MCF 10A (cell line): ENCODE measurements around the gene IL2RA. TPM values are rescaled to one million over a fixed set of nuclear protein-coding genes. Genes with fewer than 3 reads are reported as not detected.

Source experiments
- BruUV-seq: library from RNA; stranded (reverse); fragments of 400-500 nt; replicated peaks from 2 replicates; lab custom pipeline; 2021; lab: Mats Ljungman, UMichigan
- CTCF ChIA-PET: fragments of 300-600 bp; sonication (Branson Sonifier 250); formaldehyde crosslinking; extraction: SDS; loops from one replicate; lab custom pipeline; 2021; ENCODE audit warnings: antibody characterized with exemption, inconsistent platforms; lab: Yijun Ruan, JAX
- POLR2A ChIA-PET: fragments of 300-600, 350-650 bp; sonication (Branson Sonifier 250); formaldehyde crosslinking; extraction: SDS; loops from one replicate; lab custom pipeline; 2020; ENCODE audit warnings: antibody characterized with exemption, inconsistent platforms; lab: Yijun Ruan, JAX
- DNase-seq: peaks from one replicate; pipeline ENCODE4 v3.0.0-alpha.2; 2018; ENCODE audit not compliant: unreplicated experiment
- H3K27ac Mint-ChIP-seq: one replicate; pipeline ENCODE4 v1.8.0; 2022; ENCODE audit warnings: mild to moderate bottlenecking, low read depth, mixed read lengths; ENCODE audit not compliant: unreplicated experiment
- H3K27me3 Mint-ChIP-seq: one replicate; pipeline ENCODE4 v1.8.0; 2022; ENCODE audit warnings: mixed read lengths; ENCODE audit not compliant: insufficient read depth, unreplicated experiment
- H3K36me3 Mint-ChIP-seq: one replicate; pipeline ENCODE4 v1.8.0; 2022; ENCODE audit warnings: mild to moderate bottlenecking, moderate library complexity, mixed read lengths; ENCODE audit not compliant: insufficient read depth, unreplicated experiment
- H3K4me1 Mint-ChIP-seq: one replicate; pipeline ENCODE4 v1.8.0; 2022; ENCODE audit warnings: mixed read lengths; ENCODE audit not compliant: insufficient read depth, unreplicated experiment
- H3K4me3 Mint-ChIP-seq: one replicate; pipeline ENCODE4 v1.8.0; 2022; ENCODE audit warnings: mild to moderate bottlenecking, moderate library complexity, mixed read lengths; ENCODE audit not compliant: unreplicated experiment
- H3K9me3 Mint-ChIP-seq: one replicate; pipeline ENCODE4 v1.8.0; 2022; ENCODE audit warnings: mixed read lengths; ENCODE audit not compliant: unreplicated experiment
- intact Hi-C: fragments of 100-400 bp; cut with micrococcal nuclease; formaldehyde crosslinking; loops from 2 replicates; pipeline ENCODE4 v1.14.1; 2022
- total RNA-seq: library from RNA; stranded (reverse); gene quantifications from 2 replicates; pipeline ENCODE4 v1.2.3, GENCODE V29; 2022
- TF ChIP-seq, protein P1 (sequence below): fragments of 200-600 bp; IDR thresholded peaks from one replicate; pipeline ENCODE4 v1.8.0; 2022; ENCODE audit warnings: antibody characterized with exemption, mild to moderate bottlenecking; ENCODE audit not compliant: unreplicated experiment

The IL2RA gene
- total RNA-seq, 1 experiment from 2014 or later, result not detected

DNA sequence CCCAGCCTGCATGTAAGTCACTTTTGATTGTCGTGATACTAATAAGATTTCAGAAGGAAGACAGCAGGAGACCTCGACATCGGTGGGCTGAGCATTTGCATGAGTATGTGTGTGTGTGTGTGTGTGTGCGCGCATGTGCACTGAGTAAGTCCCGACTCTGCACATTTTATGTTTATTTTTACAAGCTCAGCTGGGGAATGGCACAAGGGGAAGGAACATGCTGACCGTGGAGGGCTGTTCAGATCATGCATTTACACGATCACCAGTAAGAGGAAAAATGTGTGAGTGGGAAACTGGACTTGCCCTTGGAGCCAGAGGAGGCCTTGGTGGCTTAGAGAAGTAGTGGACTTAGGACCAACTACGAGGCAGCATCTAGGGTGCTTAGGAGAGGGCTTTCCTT is 41.3 kb downstream of the IL2RA start:
- Mint-ChIP-seq H3K36me3 (peaks cover 7% of the 10 kb centered on the region), H3K27ac (no peak overlapping the region), H3K27me3 (peaks cover 17% of the 10 kb centered on the region), H3K4me3 (no peak overlapping the region), H3K9me3 (peaks cover 10% of the 10 kb centered on the region), H3K4me1 (peaks cover 6% of the 10 kb centered on the region)
- intact Hi-C loops, result no loop called here
- DNase-seq, result no peak
- CTCF ChIA-PET, result interaction anchor here (0.6 to 0.7 kb wide), 3 partner anchors 17 to 390 kb away, joined by 3 read pairs; no protein-coding TSS in a partner anchor
- no TSS peak for BruUV-seq
- TF ChIP-seq, protein P1, sequence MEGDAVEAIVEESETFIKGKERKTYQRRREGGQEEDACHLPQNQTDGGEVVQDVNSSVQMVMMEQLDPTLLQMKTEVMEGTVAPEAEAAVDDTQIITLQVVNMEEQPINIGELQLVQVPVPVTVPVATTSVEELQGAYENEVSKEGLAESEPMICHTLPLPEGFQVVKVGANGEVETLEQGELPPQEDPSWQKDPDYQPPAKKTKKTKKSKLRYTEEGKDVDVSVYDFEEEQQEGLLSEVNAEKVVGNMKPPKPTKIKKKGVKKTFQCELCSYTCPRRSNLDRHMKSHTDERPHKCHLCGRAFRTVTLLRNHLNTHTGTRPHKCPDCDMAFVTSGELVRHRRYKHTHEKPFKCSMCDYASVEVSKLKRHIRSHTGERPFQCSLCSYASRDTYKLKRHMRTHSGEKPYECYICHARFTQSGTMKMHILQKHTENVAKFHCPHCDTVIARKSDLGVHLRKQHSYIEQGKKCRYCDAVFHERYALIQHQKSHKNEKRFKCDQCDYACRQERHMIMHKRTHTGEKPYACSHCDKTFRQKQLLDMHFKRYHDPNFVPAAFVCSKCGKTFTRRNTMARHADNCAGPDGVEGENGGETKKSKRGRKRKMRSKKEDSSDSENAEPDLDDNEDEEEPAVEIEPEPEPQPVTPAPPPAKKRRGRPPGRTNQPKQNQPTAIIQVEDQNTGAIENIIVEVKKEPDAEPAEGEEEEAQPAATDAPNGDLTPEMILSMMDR, result no peak
- POLR2A ChIA-PET, result no interaction called here

DNA sequence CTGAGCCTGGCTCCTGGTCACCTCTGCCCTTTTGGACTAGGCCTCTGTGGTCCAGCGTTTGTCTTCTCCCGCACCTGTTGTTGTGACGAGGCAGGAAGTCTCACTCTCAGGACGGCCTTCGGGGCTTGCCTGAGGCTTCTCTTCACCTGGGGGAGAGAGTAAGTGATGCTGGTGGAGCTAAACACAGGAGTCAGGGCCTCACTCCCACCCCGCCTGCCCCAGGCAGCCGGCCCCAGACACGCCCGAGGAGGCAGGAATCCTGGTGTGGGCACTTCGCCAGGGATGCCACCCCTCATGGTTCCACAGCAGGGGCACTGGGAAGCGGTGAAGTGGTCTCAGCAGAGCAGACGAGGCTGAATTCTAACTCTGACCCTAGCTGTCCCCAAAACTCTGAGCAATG is 42.4 kb downstream of the IL2RA start:
- no TSS peak for BruUV-seq
- Mint-ChIP-seq H3K36me3 (peaks cover 7% of the 10 kb centered on the region), H3K9me3 (peaks cover 10% of the 10 kb centered on the region), H3K27ac (no peak overlapping the region), H3K4me1 (peaks cover 6% of the 10 kb centered on the region), H3K27me3 (peaks cover 15% of the 10 kb centered on the region), H3K4me3 (no peak overlapping the region)
- POLR2A ChIA-PET, result interaction anchor here (0.6 kb wide), 1 partner anchor 13 kb away, joined by 3 read pairs; no protein-coding TSS in a partner anchor
- DNase-seq, result no peak
- intact Hi-C loops, result no loop called here
- CTCF ChIA-PET, result no interaction called here
- TF ChIP-seq, protein P1, result no peak

DNA sequence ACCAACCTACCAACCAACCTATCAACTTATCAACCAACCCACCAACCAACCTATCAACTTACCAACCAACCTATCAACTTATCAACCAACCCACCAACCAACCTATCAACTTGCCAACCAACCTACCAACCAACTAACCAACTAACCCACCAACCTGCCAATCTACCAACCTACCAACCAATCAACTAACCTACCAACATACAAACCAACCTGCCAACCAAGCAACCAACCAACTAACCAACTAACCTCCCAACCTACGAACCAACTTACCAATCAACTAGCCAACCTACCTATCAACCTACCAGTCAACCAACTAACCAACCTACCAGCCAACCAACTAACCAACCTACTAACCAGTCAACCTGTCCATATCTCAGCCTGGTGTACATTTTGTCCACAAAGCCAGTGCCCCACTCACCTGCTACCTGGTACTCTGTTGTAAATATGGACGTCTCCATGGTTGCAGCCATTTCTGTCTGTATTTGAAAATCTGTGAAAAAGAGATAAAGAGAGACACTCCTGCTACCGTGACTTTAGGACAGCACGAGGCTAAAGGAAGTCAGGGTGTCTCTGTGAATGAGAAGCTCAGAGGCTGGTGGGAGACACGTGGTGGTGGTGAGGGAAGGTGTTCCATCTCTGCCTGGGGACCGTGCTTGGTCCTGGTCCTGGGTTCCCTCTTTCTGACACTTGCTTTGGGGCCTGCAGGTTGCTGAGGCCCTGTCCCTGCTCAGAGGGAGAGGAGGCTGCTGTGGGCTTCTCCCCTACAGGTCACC is 43.0 kb downstream of the IL2RA start:
- ChIA-PET CTCF (no interaction called here), POLR2A (interaction anchor here (0.6 kb wide), 1 partner anchor 14 kb away, joined by 3 read pairs; no protein-coding TSS in a partner anchor)
- TF ChIP-seq, protein P1, result no peak

DNA sequence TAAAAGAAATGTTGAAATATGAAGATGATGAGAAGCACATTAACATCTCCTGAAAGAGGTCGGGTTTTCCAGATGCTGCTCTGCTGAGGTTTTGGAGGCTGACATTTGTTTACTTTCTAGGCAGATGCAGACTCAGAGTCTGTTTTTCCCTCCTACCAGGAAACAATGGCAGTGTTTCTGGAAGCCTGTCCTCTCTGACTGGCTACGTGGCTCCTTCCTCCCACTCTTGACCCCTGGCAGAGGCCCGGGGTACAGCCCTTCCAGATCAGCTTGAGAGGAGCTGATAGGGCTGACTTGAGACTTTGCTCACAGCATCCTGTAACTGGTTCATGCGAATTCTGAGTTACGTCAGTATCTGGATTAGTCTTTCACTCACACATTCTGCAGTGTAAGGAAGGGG is 43.7 kb downstream of the IL2RA start:
- BruUV-seq, result no TSS peak
- DNase-seq, result no peak
- H3K4me1 Mint-ChIP-seq, result peaks cover 6% of the 10 kb centered on the region
- peaks cover 15% of the 10 kb centered on the region for H3K27me3 Mint-ChIP-seq
- H3K36me3 Mint-ChIP-seq, result no peaks in the 10 kb centered on the region
- no peak overlapping the region for H3K27ac Mint-ChIP-seq
- POLR2A ChIA-PET, result no interaction called here
- no peak overlapping the region for H3K4me3 Mint-ChIP-seq
- TF ChIP-seq, protein P1, result no peak
- H3K9me3 Mint-ChIP-seq, result peaks cover 10% of the 10 kb centered on the region
- CTCF ChIA-PET, result no interaction called here
- intact Hi-C loops, result no loop called here

More for the DNA sequence above, 43.0 kb downstream of the IL2RA start:
- H3K4me1 Mint-ChIP-seq, result peaks cover 6% of the 10 kb centered on the region
- no peak for DNase-seq
- no peak overlapping the region for H3K27ac Mint-ChIP-seq
- H3K4me3 Mint-ChIP-seq, result no peak overlapping the region
- BruUV-seq, result no TSS peak
- intact Hi-C loops, result no loop called here
- peaks cover 10% of the 10 kb centered on the region for H3K9me3 Mint-ChIP-seq
- peaks cover 7% of the 10 kb centered on the region for H3K36me3 Mint-ChIP-seq
- H3K27me3 Mint-ChIP-seq, result peaks cover 15% of the 10 kb centered on the region
